Hepatocyte (in vitro differentiated cells): ENCODE results near the gene MPZL2.

Experiments
- CTCF ChIP-seq: fragments of 200-600 bp; sonication (generic); IDR thresholded peaks from 2 replicates; pipeline ENCODE4 v1.5.1; 2016; ENCODE audit warnings: antibody characterized with exemption, mild to moderate bottlenecking; ENCODE audit not compliant: poor library complexity
- EZH2 ChIP-seq: fragments of 200-600 bp; sonication (generic); IDR thresholded peaks from 2 replicates; pipeline ENCODE4 v1.6.1; 2016; ENCODE audit warnings: antibody characterized with exemption, mild to moderate bottlenecking, borderline replicate concordance

- TF ChIP-seq EZH2 (no peak), CTCF (no peak)
These were observed 25.3 kb upstream of the MPZL2 start for GRCh38 chr11:118289401-118289800.
